ENCODE data around the gene HSPB9. TPM values are rescaled to one million over a fixed set of nuclear protein-coding genes. Genes with fewer than 3 reads are reported as not detected.

Gene HSPB9
- total and polyA plus RNA-seq, 2 donors (not counting 3 experiments of a cell fraction or from before 2014, with no cell fraction given) = not detected

DNA sequence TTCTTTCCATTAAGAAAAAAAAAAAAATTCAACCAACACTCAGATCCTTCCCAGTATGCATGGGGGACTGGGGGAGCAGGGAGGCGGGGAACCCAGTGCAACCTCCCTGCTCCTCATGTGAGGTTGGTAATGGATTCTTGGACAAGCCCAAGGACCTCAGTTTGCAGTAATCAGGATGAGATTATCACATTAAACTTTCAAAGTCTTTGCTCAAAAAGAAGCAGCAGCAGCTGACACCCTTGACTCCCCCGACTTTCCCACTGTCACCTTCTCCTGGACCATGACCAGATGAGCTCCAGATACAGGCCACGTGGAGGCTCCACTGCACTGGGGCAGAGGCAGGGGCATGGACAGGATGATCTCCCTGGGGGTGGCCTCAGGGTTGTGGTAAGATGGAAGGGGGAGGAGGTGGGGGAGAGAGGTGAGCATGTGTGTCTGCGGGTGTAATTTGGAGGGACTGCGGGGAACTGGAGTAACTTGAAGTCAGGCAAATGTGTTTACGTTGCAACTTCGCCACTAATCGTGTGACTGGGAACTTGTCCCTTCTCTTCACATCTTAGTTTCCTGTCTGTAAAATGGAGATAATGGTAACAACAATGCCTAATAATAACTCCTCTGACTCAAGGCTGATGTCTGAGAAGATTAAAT lies 44.1 kb upstream of the HSPB9 start:
- Histone ChIP-seq H3K79me2 (ENCODE audit: control insufficient read depth, insufficient read depth, low read length) (no peaks in the 10 kb centered on the region), H3K36me3 (ENCODE audit: control insufficient read depth in 2 of 2, extremely low read depth in 1 of 2, insufficient read depth in 2 of 2, low read length in 2 of 2) (no peaks in the 10 kb centered on the region), H3K4me3 (replicated peaks in 1 of 3; ENCODE audit: insufficient read depth in 1 of 3, low read depth in 1 of 3, low read length in 3 of 3) (no peak overlapping the region), H3K9ac (replicated peaks; ENCODE audit: extremely low read depth, insufficient read depth, low read length) (no peak overlapping the region), H2AFZ (ENCODE audit: low read depth, low read length) (no peak overlapping the region), H3K27me3 (ENCODE audit: control insufficient read depth in 2 of 2, insufficient read depth in 2 of 2, low read length in 2 of 2) (peaks cover 0 to 2% of the 10 kb centered on the region in 2 experiments), H3K4me1 (ENCODE audit: control insufficient read depth, extremely low read depth, insufficient read depth, low read length) (peaks cover 3% of the 10 kb centered on the region), H3K9me1 (replicated peaks; ENCODE audit: control insufficient read depth, extremely low read depth, insufficient read depth, low read length) (no peaks in the 10 kb centered on the region), H3K4me2 (ENCODE audit: insufficient read depth, low read length) (no peak overlapping the region), H3K9me3 (replicated peaks; ENCODE audit: control insufficient read depth, insufficient read depth, low read length) (no peaks in the 10 kb centered on the region), H4K20me1 (replicated peaks; ENCODE audit: control insufficient read depth, extremely low read depth, insufficient read depth, low read length) (no peaks in the 10 kb centered on the region), H3K27ac (ENCODE audit: insufficient read depth, low read depth, low read length) (no peak overlapping the region)
- intact Hi-C loops (cut with micrococcal nuclease) (no loop called here), dilution Hi-C loops (cut with MboI; ENCODE audit: extremely low pct_ligation_motif_present, low sequenced_read_pairs) (no loop called here)
- ChIA-PET POLR2A (no interaction called here), CTCF (interaction anchor here (1.0 kb wide), 1 partner anchor 10 kb away, joined by 3 read pairs; no protein-coding TSS in a partner anchor)
- FAIRE-seq (peak; percentile 44), DNase-seq (ENCODE audit: low read depth, low spot score) (peak; percentile 31)
- TF ChIP-seq POLR2A (IDR thresholded peaks at IDR 0.05; ENCODE audit: low read depth, low read length) (no peak), GATA2 (IDR thresholded peaks at IDR 0.05; ENCODE audit: insufficient read depth, insufficient read length, low read depth, low read length) (peak; percentile 21)
- BruUV-seq (replicated peaks) = no TSS peak

DNA sequence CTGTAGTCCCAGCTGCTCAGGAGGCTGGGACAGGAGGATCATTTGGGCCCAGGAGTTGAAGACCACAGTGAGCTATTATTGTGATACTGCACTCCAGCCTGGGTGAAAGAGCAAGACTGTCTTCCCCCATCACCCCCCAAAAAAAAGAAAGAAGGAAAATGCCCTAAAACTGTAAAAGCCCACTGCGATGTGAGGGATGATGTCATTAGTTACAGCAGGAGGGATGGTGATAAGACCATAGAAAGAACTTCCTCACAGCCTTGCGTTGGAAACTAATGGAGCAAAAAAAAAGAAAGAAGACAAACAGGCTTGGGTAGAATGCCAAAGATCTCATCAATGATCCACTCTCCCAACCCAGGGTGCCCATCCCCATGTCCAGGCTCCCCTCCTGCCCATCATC lies 43.1 kb upstream of the HSPB9 start:
- POLR2A ChIA-PET = no interaction called here

More for the DNA sequence above, 43.1 kb upstream of the HSPB9 start:
- FAIRE-seq (no peak), DNase-seq (ENCODE audit: low read depth, low spot score) (no peak)
- Histone ChIP-seq H3K27me3 (ENCODE audit: control insufficient read depth in 2 of 2, insufficient read depth in 2 of 2, low read length in 2 of 2) (peaks cover 0 to 2% of the 10 kb centered on the region in 2 experiments), H3K9ac (replicated peaks; ENCODE audit: extremely low read depth, insufficient read depth, low read length) (no peak overlapping the region), H3K4me3 (replicated peaks in 1 of 3; ENCODE audit: insufficient read depth in 1 of 3, low read depth in 1 of 3, low read length in 3 of 3) (no peak overlapping the region), H3K4me1 (ENCODE audit: control insufficient read depth, extremely low read depth, insufficient read depth, low read length) (peaks cover 3% of the 10 kb centered on the region), H3K9me1 (replicated peaks; ENCODE audit: control insufficient read depth, extremely low read depth, insufficient read depth, low read length) (no peaks in the 10 kb centered on the region), H4K20me1 (replicated peaks; ENCODE audit: control insufficient read depth, extremely low read depth, insufficient read depth, low read length) (no peaks in the 10 kb centered on the region), H3K9me3 (replicated peaks; ENCODE audit: control insufficient read depth, insufficient read depth, low read length) (no peaks in the 10 kb centered on the region), H2AFZ (ENCODE audit: low read depth, low read length) (no peak overlapping the region), H3K79me2 (ENCODE audit: control insufficient read depth, insufficient read depth, low read length) (no peaks in the 10 kb centered on the region), H3K36me3 (ENCODE audit: control insufficient read depth in 2 of 2, extremely low read depth in 1 of 2, insufficient read depth in 2 of 2, low read length in 2 of 2) (no peaks in the 10 kb centered on the region), H3K27ac (ENCODE audit: insufficient read depth, low read depth, low read length) (no peak overlapping the region), H3K4me2 (ENCODE audit: insufficient read depth, low read length) (no peak overlapping the region)
- intact Hi-C loops (cut with micrococcal nuclease) (no loop called here), dilution Hi-C loops (cut with MboI; ENCODE audit: extremely low pct_ligation_motif_present, low sequenced_read_pairs) (no loop called here)
- CTCF ChIA-PET = interaction anchor here (0.5 to 1.8 kb wide), 7 partner anchors 8 to 357 kb away, joined by 3 to 6 read pairs (median 3); no protein-coding TSS in a partner anchor
- no TSS peak for BruUV-seq (replicated peaks)
- TF ChIP-seq EZH2 (IDR thresholded peaks at IDR 0.05; ENCODE audit: borderline replicate concordance, low read depth, low read length, severe bottlenecking) = no peak
- no peak for TF ChIP-seq JUN (IDR thresholded peaks at IDR 0.05; ENCODE audit: borderline replicate concordance, insufficient read depth, insufficient read length, low read depth)
- TF ChIP-seq, protein P1, sequence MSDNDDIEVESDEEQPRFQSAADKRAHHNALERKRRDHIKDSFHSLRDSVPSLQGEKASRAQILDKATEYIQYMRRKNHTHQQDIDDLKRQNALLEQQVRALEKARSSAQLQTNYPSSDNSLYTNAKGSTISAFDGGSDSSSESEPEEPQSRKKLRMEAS (IDR thresholded peaks at IDR 0.05; ENCODE audit: insufficient read depth, insufficient read length) = no peak
- no peak for TF ChIP-seq POLR2A (IDR thresholded peaks at IDR 0.05; ENCODE audit: low read depth, low read length)
- no peak for TF ChIP-seq FOS (IDR thresholded peaks at IDR 0.05; ENCODE audit: borderline replicate concordance, insufficient read depth, low read length)
- no peak for TF ChIP-seq MYC (IDR thresholded peaks at IDR 0.05; ENCODE audit: low read depth, low read length)
- no peak for TF ChIP-seq GATA2 (IDR thresholded peaks at IDR 0.05; ENCODE audit: insufficient read depth, insufficient read length, low read depth, low read length)
- TF ChIP-seq, protein P2, sequence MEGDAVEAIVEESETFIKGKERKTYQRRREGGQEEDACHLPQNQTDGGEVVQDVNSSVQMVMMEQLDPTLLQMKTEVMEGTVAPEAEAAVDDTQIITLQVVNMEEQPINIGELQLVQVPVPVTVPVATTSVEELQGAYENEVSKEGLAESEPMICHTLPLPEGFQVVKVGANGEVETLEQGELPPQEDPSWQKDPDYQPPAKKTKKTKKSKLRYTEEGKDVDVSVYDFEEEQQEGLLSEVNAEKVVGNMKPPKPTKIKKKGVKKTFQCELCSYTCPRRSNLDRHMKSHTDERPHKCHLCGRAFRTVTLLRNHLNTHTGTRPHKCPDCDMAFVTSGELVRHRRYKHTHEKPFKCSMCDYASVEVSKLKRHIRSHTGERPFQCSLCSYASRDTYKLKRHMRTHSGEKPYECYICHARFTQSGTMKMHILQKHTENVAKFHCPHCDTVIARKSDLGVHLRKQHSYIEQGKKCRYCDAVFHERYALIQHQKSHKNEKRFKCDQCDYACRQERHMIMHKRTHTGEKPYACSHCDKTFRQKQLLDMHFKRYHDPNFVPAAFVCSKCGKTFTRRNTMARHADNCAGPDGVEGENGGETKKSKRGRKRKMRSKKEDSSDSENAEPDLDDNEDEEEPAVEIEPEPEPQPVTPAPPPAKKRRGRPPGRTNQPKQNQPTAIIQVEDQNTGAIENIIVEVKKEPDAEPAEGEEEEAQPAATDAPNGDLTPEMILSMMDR (IDR thresholded peaks at IDR 0.05; ENCODE audit: extremely low read depth in 1 of 2, insufficient read depth in 1 of 2, low read depth in 1 of 2, low read length in 2 of 2) = no peak
- TF ChIP-seq POLR2AphosphoS5 (IDR thresholded peaks at IDR 0.05; ENCODE audit: insufficient read depth, low read depth, low read length) = no peak
